HepG2 (cell line): ENCODE measurements around the gene BMP2K.

Source experiments
- CREB1 ChIP-seq, 2 experiments: fragments of 450-650 bp in 1 of 2; IDR thresholded peaks; 2 replicates each; pipeline ENCODE4 v1.6.1; 2016 to 2017; ENCODE audit warnings: control low read depth in 1 of 2, mild to moderate bottlenecking in 1 of 2, missing compliant biosample characterization in 1 of 2, missing genetic modification characterization in 1 of 2
- PHF20 ChIP-seq: sonication (generic); formaldehyde crosslinking; IDR thresholded peaks from 2 replicates; pipeline ENCODE4 v1.5.0; 2020; ENCODE audit warnings: mild to moderate bottlenecking, missing genetic modification reagents
- SUZ12 ChIP-seq: fragments of 150-350 bp; IDR thresholded peaks from 2 replicates; pipeline ENCODE4 v1.6.1; 2014; ENCODE audit warnings: low read depth, low read length
- ZIK1 ChIP-seq: sonication (generic); formaldehyde crosslinking; IDR thresholded peaks from 2 replicates; pipeline ENCODE4 v1.5.0; 2020; ENCODE audit warnings: mild to moderate bottlenecking, low read depth, missing genetic modification reagents, borderline replicate concordance

DNA sequence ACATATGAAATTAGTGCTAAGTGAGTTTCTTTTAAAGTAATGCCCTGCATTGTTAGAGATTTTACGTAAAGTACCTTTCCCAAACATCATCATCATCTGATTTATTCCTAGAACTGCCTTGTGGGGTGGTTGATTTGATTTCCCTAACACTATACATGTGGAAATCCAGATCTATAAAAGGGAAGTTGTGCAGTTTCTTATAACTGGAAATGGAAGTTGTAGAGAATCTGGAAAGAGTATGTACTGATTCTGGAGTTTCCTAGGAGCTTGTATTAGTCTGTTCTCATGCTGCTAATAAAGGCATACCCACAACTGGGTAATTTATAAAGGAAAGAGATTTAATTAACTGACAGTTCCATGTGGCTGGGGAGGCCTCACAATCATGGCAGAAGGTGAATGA is 47.9 kb downstream of the BMP2K start:
- TF ChIP-seq CREB1 (IDR thresholded peaks at IDR 0.05): no peak
- no peak for TF ChIP-seq CREB1 (CRISPR knock-in tag; IDR thresholded peaks at IDR 0.05)
- TF ChIP-seq PHF20: no peak
- no peak for TF ChIP-seq SUZ12
- no peak for TF ChIP-seq ZIK1 (CRISPR knock-in tag)
